ENCODE results near the gene HOOK2.

HOOK2 gene

DNA sequence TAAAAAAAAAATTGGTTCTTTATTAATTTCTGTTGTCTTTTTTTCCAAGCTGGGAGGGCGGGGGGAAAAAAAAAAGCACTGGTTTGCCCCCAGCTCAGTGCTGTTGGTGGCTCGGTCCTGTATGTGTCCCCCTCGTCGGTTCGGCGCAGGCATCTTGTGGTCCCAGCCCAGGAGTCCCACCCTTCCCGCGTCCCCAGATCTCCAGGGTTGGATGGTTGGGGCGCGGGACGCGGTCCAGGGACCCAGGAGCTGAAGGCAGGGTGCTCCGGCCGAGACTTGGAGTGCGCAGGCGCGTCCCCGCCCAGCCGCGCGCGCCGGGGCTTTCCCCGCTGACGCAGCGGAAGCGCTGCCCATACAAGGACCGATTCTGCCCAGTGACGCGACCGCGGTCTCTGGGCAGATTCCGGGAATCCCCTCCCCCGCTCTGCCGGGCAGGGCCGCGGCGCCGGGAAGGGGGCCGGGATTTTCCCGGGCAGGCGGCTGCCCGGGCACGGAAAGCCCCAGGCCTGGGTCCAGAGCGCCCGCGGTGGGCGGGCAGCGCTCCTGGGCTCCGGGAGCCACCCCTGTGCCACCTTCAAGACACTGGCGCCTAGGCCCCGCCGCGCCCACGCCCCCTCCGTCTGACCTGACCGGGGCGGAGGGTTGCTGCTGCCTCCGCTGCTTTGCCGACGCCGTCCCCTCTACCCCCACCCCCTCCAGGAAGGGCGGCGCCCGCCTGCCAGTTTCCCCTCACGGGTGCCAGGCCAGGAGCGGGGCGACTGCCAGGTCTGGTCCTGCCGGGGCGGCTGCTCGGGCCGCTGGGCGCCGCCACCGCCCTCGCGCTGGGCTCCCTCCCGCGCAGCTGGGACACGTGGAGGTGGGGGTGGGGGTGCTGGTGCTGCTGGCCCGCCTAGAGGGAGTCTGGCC lies 18.2 kb upstream of the HOOK2 start:
- DNase-seq, result peak; percentile 99

DNA sequence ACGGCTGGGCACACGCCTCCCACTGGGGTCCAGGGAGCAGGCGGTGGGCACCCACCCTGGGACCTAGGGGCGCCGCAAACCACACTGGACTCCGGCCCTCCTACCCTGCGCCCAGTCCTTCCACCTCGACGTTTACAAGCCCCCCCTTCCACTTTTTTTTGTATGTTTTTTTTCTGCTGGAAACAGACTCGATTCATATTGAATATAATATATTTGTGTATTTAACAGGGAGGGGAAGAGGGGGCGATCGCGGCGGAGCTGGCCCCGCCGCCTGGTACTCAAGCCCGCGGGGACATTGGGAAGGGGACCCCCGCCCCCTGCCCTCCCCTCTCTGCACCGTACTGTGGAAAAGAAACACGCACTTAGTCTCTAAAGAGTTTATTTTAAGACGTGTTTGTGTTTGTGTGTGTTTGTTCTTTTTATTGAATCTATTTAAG lies 17.5 kb upstream of the HOOK2 start:
- no peak for DNase-seq

DNA sequence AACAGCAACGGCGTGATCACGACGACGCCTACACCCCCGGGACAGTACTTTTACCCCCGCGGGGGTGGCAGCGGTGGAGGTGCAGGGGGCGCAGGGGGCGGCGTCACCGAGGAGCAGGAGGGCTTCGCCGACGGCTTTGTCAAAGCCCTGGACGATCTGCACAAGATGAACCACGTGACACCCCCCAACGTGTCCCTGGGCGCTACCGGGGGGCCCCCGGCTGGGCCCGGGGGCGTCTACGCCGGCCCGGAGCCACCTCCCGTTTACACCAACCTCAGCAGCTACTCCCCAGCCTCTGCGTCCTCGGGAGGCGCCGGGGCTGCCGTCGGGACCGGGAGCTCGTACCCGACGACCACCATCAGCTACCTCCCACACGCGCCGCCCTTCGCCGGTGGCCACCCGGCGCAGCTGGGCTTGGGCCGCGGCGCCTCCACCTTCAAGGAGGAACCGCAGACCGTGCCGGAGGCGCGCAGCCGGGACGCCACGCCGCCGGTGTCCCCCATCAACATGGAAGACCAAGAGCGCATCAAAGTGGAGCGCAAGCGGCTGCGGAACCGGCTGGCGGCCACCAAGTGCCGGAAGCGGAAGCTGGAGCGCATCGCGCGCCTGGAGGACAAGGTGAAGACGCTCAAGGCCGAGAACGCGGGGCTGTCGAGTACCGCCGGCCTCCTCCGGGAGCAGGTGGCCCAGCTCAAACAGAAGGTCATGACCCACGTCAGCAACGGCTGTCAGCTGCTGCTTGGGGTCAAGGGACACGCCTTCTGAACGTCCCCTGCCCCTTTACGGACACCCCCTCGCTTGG lies 16.9 kb upstream of the HOOK2 start:
- peak; percentile 63 for DNase-seq

DNA sequence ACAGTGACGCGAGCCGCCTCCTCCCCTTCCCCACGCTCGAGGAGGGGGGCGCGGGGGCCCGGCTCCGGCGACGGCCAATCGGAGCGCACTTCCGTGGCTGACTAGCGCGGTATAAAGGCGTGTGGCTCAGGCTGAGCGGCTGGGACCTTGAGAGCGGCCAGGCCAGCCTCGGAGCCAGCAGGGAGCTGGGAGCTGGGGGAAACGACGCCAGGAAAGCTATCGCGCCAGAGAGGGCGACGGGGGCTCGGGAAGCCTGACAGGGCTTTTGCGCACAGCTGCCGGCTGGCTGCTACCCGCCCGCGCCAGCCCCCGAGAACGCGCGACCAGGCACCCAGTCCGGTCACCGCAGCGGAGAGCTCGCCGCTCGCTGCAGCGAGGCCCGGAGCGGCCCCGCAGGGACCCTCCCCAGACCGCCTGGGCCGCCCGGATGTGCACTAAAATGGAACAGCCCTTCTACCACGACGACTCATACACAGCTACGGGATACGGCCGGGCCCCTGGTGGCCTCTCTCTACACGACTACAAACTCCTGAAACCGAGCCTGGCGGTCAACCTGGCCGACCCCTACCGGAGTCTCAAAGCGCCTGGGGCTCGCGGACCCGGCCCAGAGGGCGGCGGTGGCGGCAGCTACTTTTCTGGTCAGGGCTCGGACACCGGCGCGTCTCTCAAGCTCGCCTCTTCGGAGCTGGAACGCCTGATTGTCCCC lies 16.1 kb upstream of the HOOK2 start, which contains the start of gene JUNB:
Gene JUNB, plus strand, starts transcription at position 142 of the 706 bp plus-strand sequence. Its CDS starts 286 bp downstream, at position 428.
- DNase-seq, result peak; percentile 97

DNA sequence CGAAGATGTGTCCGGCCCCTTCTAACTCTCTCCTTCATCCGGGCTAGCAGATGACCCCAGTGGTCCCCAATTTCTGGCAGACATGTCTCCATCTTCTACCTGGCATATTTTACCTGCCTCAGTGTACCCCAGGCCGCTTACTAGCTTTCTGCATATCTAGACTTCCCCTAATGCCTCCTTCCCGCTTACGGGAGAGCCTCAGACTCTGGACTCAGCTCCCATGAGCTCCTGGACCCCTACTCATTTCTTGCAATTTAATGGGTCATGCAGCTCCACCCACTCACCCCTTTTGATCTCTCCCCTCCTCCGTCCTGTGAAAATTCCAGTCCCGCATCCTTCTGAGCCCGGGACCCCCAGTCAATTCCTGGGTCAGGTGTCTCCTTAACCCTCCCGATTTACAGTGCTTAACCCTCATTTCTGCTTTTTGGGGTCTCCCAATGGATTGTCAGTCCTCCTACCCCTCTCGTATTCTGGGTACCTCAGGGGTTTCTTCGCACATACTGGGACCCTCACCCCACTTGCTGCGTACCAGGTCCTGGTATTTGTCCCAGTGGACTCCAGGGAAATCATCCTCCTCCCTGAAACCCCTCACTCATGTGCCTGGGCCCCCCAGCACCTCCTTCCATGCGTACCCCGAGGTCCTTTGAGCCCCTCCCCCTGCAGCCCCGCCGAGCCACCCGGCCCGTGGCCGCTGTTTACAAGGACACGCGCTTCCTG lies 15.4 kb upstream of the HOOK2 start:
- DNase-seq, result no peak

DNA sequence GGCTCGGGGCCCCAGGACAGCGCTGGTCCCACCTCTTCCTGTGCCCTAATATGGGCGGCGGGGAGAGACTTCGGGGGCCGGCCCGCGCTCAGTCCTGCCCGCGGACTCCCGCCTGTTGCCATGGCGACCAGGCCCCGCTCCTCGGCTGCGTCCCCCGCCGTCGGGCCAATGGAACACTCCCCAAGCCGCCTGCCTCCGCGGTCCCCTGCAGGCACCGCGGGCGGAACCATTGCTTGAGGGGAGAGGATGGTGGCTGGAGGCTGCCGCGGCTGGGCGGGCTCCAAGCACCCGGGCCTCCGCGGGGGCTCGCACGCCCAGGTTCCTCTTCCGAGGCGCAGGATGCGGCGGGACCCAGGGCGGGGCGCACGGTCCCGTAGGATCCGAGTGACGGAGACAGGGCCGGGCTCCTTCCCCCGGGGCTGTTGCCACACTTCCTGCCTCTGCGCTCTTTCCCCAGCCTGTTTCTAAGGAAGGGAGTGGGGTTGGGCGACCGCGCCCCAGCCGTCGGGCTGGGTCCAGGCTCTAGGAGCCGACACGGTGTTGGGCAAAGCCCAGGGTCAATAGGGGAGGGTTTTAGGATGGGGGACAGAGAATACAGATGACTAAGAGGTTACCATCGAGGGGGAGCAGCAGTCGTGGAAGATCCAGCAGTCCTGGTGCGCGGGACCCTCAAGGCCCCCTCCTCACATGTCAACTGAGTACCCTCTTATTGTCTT lies 14.7 kb upstream of the HOOK2 start:
- DNase-seq, result peak; percentile 95

DNA sequence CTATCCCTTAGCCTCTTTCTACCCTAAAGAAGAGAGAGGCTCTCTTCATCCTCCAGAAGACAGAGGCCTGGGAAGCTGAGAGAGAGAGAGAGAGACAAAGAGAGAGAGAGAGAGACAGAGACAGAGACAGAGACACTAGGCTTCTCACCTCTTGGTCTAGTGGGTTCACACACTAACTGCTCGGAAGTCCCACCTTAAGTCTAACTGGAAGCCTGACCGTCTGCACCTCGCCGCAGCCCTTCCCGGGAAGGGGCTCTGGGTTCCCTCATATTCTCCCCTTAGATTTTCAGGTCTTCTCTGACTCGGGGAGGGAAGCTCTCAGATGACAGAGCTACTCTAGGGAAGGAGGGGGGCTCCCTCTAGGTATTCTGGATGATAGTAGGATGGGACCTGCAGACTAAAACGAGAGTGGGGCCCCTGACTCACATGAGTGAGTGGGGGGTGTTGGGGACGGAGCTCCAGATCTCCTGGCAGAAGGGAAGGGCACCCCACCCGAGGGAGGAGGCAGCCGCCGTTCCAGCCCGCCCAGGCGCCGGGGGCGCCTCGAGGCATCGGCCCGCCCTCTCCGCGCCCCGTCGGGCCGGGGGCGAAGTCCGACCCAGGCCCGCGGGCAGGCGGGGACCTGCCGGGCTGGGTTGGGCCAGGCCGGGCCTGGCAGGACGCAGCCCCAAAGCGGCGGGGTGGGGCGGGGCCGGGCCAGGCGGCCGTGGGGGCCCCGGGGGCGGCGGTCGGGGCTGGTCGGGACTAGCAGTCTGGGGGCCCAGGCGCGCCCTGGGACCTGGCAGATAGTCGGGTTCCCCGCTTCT lies 13.9 kb upstream of the HOOK2 start:
- no peak for DNase-seq

DNA sequence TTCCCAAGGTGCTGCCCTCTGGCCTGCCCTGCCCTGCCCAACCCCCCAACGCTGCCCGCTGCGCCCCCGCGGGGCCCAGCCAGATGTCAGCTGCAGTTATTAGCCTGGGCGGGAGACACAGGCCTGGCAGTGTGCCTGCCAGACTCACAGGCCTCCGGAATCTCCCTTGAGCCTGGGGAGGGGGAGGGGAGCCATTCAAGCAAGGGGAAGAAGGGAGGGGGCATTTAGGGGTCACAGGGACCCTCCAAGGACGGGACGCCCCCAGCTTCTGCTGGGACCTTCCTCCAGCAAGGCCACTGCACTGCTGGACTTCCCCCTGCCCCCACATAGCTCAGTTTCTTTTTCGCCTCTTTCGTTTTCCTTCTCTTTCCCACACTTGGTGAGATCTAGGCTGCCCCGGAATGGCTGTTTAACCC lies 13.3 kb upstream of the HOOK2 start:
- DNase-seq, result no peak

DNA sequence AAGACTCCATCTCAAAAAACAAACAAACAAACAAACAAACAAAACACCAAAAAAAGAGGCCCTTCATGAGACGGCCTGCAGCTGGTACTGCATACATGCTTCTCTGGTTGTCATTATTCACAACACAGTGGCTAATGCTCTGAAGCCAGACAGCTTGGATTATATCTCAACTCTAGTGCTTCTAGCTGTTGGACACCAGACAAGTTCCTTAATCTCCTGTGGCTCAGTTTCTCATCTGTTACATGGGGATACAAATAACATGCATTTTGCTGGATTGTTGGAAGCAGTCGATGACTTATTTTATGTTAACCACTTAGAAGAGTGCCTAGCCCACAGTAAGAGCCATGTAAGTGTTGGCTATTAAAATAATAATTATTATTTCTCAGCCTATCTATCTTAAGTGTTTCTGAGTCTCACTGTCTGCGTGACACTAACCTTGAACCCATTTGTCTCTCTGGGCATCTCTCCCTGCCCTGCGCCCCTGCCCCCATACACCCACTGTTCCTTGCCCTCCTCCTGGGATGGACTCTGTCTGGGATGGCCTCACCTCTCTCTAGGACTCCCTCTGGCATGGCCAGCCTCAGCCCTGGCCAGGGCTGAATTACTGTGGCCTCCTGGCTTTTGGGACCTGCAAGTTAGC lies 12.8 kb upstream of the HOOK2 start:
- no peak for DNase-seq

DNA sequence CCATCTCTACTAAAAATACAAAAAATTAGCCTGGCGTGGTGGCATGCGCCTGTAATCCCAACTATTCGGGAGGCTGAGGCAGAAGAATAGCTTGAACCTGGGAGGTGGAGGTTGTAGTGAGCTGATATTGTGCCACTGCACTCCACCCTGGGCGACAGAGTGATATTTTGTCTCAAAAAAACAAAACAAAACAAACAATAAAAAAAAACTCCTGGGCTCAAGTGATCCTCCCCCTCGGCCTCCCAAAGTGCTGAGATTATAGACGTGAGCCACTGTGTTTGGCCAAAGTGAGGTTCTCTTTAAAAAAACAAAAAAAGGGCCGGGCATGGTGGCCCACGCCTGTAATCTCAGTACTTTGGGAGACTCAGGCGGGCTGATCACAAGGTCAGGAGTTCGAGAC lies 12.1 kb upstream of the HOOK2 start:
- no peak for DNase-seq

DNA sequence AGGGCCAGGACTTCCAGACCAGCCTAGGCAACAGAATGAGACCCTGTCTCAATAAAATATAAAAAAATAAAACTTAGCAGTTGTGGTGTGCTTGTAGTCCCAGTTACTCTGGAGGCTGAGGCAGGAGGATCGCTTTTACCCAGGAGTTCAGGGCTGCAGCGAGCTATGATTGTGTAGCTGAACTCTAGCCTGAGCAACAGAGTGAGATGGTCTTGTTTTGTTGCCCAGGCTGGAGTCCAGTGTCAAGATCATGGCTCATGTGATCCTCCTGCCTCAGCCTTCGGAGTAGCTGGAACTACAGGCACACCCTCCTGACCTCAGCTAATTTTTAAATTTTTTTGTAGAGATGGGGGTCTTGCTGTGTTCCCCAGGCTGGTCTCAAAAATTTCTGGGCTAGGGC lies 11.6 kb upstream of the HOOK2 start:
- DNase-seq, result no peak

DNA sequence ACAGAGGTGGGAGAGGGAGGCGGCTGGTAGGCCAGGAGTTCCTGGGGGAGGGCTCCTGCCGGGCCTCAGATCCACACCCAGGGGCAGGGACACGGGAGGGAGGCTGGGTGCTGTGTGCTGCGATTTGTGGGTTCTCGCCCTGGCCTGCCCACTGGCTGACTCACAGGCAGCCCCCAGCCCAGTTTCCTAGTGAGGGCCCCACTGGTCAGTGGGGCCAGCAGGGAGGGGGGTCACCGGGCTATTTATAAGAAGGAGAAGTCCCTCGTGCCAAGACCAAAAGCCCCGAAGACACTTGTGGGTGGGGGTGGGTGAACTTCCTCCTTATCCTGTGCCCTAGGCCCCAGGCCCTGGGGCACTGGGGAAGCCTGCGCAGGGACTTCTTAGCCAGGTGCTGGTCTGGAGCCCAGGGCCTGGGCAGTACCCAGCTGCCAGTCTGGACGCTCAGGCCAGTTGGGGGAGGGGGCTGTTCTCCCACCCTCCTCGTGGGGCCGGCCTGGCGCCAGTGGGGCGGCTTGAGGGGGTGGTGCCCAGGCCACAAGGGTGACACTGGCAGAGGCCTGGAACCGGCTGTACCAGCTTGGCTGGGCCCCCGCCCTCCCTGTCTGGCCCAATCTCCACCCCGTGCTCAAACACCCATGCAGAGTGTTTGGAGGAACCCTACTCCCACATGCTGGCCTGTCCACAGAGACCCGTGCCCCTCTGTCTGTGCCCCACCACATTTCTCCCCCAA lies 11.0 kb upstream of the HOOK2 start:
- no peak for DNase-seq

DNA sequence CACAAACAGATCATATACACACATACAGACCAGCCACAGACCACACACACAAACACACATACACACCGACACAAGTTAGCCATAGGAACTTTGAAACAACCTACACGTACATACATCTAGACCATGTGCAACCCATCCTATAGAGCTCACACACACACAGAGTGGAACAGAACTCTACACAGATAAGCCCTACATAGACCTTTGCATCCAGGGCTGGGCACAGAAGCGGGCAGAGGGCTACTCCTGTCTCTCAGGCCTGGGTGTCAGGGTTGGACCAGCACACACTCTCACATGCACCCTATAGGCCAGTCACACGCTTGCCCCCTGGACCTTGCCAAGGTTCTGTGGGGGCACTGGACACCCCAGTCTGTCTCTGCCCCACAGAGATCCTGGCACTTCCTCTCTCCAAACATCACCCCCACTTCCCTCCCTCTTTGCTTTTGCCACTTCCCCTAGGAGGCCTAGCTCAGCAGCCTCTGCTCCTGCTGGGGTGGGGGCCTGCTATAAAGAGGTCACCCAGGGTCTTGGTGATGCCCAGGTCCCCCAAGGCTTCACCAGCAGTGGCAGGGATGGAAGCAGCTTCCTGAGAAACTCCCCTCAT lies 10.2 kb upstream of the HOOK2 start:
- no peak for DNase-seq

DNA sequence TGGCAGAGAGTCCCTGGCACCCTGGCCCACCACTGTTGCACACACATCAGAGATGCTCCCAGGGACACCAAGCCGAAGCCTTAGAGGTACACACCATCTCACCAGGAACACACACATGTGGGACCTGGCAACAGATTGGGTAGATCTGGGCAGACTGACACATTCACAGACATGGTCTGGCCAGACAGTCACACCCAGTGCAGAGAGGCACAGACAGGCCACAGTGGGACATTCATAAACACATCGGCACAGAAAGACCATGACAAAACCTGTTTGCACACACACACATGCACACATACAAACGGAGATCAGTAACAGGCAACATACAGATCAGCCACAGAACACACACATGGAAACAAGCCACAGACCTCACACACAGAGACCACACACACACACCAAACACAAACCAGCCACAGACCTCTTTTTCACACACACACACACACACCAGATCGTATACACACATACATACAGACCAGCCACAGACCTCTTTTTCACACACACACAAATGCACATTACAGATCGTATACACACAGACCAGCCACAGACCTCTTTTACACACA lies 9.6 kb upstream of the HOOK2 start:
- no peak for DNase-seq

DNA sequence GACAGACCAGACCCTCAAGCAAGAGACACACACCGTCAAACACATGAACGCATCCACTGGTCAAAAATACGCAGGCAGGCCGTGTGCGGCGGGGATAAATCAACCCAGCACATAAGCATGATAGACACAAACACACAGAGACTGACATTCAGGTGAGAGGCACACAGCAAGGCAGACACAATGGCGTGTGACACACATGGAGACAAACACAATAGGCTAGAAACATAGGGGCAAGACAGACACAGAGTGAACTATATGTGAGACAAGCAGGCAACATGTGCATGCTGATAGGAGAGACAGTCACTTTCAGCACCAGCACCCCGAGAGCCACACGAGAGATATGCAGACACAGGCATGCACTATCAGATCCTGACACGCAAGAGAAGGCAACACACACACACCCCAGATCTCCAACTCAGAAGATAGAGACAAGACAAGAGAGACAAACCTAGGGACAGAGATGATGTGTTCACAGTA lies 9.1 kb upstream of the HOOK2 start:
- DNase-seq, result no peak

DNA sequence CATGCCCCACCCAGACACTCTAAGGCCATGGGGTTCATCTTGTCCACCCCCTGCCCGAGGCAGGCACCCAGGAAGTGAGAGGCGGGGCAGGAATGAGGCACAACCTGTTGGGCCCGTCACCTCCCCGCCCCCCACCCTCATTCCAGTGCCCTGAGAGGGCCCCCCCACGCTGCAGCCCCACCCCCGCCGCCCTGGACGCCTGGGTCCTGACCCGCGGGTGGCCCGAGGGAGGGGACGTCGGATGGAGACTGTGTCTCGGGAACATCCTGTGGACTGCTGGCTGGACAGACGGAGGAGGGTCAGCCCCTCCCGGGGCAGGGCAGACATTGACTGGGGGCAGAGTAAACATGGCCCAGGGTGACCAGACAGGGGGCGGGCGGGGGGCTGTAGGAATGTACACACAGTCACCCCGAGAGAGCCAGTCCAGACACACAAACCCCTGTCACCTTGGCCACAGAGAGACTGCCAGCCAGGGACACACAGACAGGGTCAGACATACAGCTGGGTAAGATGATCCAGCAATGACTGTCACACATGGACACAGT lies 8.6 kb upstream of the HOOK2 start:
- no peak for DNase-seq

DNA sequence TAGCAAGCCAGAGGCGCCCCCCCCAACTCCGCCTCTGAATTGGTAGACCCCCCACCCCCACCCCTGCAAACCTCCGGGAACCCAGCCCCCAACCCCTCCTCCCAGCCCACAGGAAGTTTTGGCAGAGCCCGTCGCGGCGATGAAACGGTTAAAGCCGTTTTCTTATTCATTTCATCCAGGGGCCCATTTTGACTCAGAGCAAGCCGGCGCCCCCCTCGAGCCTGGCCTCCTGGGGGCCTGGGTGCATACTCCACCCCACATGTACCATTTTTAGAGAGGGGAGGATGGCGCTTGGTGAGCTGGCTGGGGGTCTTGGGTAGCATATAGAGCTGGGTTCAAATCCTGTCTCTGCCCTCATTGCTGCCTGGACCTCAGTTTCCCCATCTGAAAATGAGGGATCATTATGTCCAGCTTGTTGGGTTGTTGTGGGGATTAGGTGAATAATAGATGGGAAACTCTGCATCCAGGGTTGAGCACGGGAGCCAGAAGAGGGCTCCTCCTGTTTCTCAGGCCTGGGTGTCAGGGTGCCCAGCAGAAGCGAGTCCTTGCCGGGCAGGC lies 8.0 kb upstream of the HOOK2 start:
- DNase-seq, result no peak
